GM12875 (cell line): ENCODE measurements around the gene MAP3K4.

Source experiments
- H3K4me3 ChIP-seq: one replicate; pipeline ENCODE4 v1.5.1; 2011; ENCODE audit warnings: low read depth, low read length, control low read depth
- CTCF ChIP-seq: IDR thresholded peaks from 2 replicates; pipeline ENCODE4 v1.5.1; 2011; ENCODE audit warnings: low read depth, mild to moderate bottlenecking, control low read depth, inconsistent platforms, low read length, moderate library complexity, borderline replicate concordance; ENCODE audit not compliant: insufficient read depth

Gene MAP3K4

GRCh38 chr6:161141173-161141572, 149.6 kb downstream of the MAP3K4 start:
- no peak overlapping the region for H3K4me3 ChIP-seq
- TF ChIP-seq CTCF = no peak

- no peak for TF ChIP-seq CTCF
- no peak overlapping the region for H3K4me3 ChIP-seq
Measured at GRCh38 chr6:161142957-161143296, 151.4 kb downstream of the MAP3K4 start.

GRCh38 chr6:161143663-161144430, 152.3 kb downstream of the MAP3K4 start:
- no peak overlapping the region for H3K4me3 ChIP-seq
- no peak for TF ChIP-seq CTCF

- H3K4me3 ChIP-seq = no peak overlapping the region
- no peak for TF ChIP-seq CTCF
Measured at GRCh38 chr6:161150136-161150535, 158.6 kb downstream of the MAP3K4 start.

GRCh38 chr6:161150566-161150965, 159.0 kb downstream of the MAP3K4 start:
- no peak for TF ChIP-seq CTCF
- no peak overlapping the region for H3K4me3 ChIP-seq

- H3K4me3 ChIP-seq = no peak overlapping the region
- TF ChIP-seq CTCF = no peak
Measured at GRCh38 chr6:161151059-161151645, 159.6 kb downstream of the MAP3K4 start.
